Esophagus squamous epithelium (tissue), 4 donors: ENCODE data around the gene ACER3.

Experiments used
- POLR2A ChIP-seq, 4 donors: fragments of 450-650 bp; IDR thresholded peaks; one replicate each; pipeline ENCODE4 v1.6.1; 2017; ENCODE audit warnings: antibody characterized with exemption in 4 of 4, mild to moderate bottlenecking in 4 of 4, moderate library complexity in 3 of 4
- TF ChIP-seq, protein P1 (sequence below), 6 experiments: fragments of 450-650 bp in 4 of 6; fragments of 200-600 bp in 2 of 6; sonication (generic) in 2 of 6; IDR thresholded peaks; one replicate each; pipeline ENCODE4 v1.5.1; 2016 to 2019; ENCODE audit warnings: antibody characterized with exemption in 6 of 6, mild to moderate bottlenecking in 4 of 6, moderate library complexity in 4 of 6

GRCh38 chr11:77069969-77070582 is 209.4 kb downstream of the ACER3 start:
- TF ChIP-seq, protein P1, sequence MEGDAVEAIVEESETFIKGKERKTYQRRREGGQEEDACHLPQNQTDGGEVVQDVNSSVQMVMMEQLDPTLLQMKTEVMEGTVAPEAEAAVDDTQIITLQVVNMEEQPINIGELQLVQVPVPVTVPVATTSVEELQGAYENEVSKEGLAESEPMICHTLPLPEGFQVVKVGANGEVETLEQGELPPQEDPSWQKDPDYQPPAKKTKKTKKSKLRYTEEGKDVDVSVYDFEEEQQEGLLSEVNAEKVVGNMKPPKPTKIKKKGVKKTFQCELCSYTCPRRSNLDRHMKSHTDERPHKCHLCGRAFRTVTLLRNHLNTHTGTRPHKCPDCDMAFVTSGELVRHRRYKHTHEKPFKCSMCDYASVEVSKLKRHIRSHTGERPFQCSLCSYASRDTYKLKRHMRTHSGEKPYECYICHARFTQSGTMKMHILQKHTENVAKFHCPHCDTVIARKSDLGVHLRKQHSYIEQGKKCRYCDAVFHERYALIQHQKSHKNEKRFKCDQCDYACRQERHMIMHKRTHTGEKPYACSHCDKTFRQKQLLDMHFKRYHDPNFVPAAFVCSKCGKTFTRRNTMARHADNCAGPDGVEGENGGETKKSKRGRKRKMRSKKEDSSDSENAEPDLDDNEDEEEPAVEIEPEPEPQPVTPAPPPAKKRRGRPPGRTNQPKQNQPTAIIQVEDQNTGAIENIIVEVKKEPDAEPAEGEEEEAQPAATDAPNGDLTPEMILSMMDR (IDR thresholded peaks at IDR 0.05), result no peak
- no peak for TF ChIP-seq POLR2A (IDR thresholded peaks at IDR 0.05)
